ENCODE results near the gene ZNF30.
"Not testable (repeated sequence)": the region's sequence is repeated elsewhere in the genome, so short reads cannot be mapped to it uniquely, and the experiment has no call there.

ZNF30 gene

GRCh38 chr19:34985249-34986022 lies 58.7 kb downstream of the ZNF30 start:
- DNase-seq (ENCODE audit: low read depth), result no peak

- DNase-seq (ENCODE audit: low read depth), result no peak
Measured at GRCh38 chr19:34988119-34988518, 61.4 kb downstream of the ZNF30 start.

- no peak for DNase-seq (ENCODE audit: low read depth)
Measured at GRCh38 chr19:34989298-34989697, 62.6 kb downstream of the ZNF30 start.

- DNase-seq (ENCODE audit: low read depth), result no peak
Measured at GRCh38 chr19:34990578-34991192, 64.0 kb downstream of the ZNF30 start.

- no peak for DNase-seq (ENCODE audit: low read depth)
Measured at GRCh38 chr19:34991542-34992333, 65.0 kb downstream of the ZNF30 start.

GRCh38 chr19:34992582-34992981 lies 65.9 kb downstream of the ZNF30 start:
- not testable (repeated sequence) for DNase-seq (ENCODE audit: low read depth)

- DNase-seq (ENCODE audit: low read depth), result no peak
Measured at GRCh38 chr19:34994286-34994642, 67.6 kb downstream of the ZNF30 start.

Measured in stimulated activated CD8-positive, alpha-beta memory T cell treated with anti-CD3 and anti-CD28 coated beads, Interleukin-15, amount 100 ng/mL, for 1 hour (primary cell).